GM19023 (cell line): Measurements from ENCODE around the gene NCBP3.
"Not testable (repeated sequence)": the region's sequence is repeated elsewhere in the genome, so short reads cannot be mapped to it uniquely, and the experiment has no call there.

Experiments
- ATAC-seq: cut with Tn5 transposase; IDR thresholded peaks from one replicate; pipeline ENCODE4 v1.9.1; 2021; ENCODE audit warnings: mild to moderate bottlenecking, moderate library complexity; ENCODE audit not compliant: unreplicated experiment

Gene NCBP3

DNA sequence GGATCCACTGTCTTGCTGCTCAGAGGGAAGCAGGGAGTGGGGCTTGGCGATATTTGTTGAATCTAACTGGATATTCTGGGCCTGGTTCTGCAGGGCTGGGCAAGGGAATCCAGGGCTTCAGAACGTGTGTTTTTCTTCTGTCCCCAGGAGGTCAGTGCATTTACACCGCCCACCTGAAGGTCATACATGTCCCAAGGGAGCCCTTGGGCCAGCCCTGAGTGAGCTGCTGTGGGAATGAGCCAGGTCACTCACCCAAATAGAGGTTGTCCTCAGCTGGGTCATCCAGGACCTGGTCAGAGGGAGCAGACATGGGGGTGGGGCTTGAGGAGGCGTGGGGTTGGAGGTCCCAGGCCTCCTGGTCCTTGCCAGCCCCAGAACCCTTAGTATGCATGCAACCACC, 36.2 kb upstream of the NCBP3 start:
- no peak for ATAC-seq

GRCh38 chr17:3880983-3881382, 34.9 kb upstream of the NCBP3 start:
- ATAC-seq, result no peak

DNA sequence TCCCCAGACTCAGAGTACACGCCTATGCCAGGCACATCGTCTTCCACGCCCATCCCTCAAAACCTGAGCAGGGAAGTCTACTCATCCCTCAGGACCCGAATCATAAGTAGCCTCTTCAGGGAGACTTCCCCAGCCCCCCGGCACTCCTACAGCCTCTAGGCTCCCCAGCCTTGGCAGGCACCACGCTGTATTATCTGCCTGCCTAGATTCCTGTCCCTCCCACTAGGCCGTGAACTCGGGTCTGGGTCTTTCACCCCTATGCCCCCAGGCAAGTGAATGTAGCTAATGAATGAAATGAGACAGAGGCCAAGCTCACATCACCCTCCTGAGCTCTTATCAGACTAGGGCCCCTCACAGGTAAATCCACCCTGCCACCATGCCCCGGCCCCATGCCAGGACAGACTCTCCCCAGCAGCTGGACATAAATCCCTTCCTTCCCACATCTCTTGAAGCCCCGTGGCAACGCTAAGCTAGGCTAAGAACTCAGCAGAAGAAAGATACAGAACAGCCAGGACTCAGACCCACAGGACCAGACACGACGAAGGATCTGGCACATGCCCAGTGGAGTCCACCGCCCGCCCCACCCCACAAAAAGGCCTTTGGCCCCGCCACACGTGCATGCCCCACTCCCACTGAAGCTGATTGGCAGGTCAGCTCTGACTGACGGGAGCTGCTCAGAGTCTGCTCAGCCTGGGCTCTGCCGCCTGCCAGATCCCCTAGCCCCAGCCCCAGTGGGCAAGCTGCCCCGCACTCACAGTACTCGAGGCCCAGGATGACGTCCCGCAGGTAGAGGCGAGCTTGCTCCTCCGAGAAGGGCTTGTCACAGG, 33.8 kb upstream of the NCBP3 start:
- no peak for ATAC-seq

GRCh38 chr17:3879186-3879585, 33.1 kb upstream of the NCBP3 start:
- ATAC-seq, result no peak

DNA sequence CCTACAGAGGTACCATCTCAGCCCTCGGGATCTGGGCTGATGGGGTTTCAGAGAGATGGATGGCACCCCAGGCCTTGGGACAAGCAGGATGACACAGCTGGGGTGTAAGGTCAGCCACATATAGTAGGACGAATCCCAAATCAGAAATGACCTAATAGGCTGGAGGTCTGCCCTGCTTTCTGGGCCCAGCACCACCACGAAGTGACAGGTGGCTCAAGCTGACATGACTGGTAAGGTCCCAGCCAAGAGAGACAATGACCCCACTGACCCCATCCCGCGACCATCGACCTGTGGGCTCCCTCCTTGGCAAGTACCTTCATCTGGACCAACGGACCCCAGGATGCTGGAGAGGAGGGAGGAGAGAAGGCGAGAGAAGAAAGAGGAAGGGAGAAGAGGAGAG, 31.2 kb upstream of the NCBP3 start:
- ATAC-seq, result no peak

- ATAC-seq, result no peak
Measured at GRCh38 chr17:3875317-3875716, 29.3 kb upstream of the NCBP3 start.

- no peak for ATAC-seq
Measured at GRCh38 chr17:3873862-3874261, 27.8 kb upstream of the NCBP3 start.

DNA sequence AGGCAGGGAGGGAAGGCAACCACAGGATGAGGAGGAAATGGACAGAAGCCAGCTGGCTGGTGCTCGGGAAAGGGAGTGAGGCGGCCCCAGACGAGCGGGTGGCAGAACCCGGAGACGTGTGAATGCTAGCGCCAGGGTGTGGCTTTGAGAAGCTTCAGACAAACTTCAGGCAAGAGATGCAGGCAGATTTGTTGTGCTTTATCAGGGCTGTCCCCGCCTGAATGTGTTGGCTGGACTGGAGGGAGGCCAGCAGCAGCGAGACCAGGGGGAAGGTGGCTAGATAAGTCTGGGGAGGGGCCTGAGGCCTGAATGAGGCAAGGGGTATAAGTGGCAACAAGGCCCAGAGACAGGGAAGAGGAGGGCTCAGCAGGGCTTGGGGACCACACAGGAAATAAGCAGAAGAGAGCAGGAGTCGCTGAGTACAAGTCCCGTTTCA, 24.8 kb upstream of the NCBP3 start:
- no peak for ATAC-seq

DNA sequence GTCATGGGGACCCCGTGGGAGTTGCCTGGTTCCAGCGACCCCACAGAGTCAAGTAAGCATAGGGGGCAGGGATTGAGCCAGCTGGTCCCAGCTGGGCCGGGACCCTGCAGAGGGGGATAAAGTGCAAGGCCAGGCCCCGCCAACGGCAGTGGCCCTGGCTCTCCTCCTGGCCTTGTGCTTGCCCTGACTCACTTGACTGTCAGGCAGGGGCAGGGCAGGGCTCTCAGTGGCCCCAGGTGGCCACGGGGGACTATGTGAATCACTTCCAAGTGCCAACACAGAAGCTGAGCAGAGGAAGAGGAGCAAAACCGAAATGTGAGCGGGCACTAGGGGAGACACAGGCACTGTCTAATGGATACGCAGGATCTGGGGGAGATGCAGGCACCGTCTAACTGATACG, 21.6 kb upstream of the NCBP3 start:
- ATAC-seq, result no peak

GRCh38 chr17:3867106-3867505, 21.1 kb upstream of the NCBP3 start:
- ATAC-seq, result no peak

GRCh38 chr17:3866276-3866675, 20.2 kb upstream of the NCBP3 start:
- ATAC-seq, result no peak

DNA sequence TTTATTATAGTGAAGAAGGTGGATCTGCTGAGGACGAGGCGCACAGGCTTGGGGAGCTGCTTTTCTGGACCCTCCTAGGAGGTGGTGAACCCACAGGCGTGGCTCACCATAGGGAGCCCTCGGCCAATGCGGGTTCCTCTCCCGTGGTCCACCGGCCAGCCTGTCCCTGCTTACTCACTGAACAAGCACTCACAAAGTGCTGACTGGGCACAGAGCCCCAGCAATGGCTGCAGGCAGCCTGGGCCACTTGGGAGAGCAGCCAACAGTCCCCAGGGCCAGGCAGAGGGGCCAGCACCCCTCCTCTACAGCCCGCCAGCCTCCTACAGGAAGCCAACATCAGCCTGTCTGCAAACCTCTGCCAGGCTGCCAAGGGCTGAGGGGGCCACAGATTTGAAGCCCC, 19.1 kb upstream of the NCBP3 start:
- no peak for ATAC-seq

- ATAC-seq, result no peak
Measured at GRCh38 chr17:3864534-3864933, 18.5 kb upstream of the NCBP3 start.

GRCh38 chr17:3861761-3862681, 16.0 kb upstream of the NCBP3 start:
- no peak for ATAC-seq

- no peak for ATAC-seq
Measured at GRCh38 chr17:3860939-3861700, 15.1 kb upstream of the NCBP3 start.

- no peak for ATAC-seq
Measured at GRCh38 chr17:3859940-3860339, 13.9 kb upstream of the NCBP3 start.

- no peak for ATAC-seq
Measured at GRCh38 chr17:3857261-3858105, 11.4 kb upstream of the NCBP3 start.

DNA sequence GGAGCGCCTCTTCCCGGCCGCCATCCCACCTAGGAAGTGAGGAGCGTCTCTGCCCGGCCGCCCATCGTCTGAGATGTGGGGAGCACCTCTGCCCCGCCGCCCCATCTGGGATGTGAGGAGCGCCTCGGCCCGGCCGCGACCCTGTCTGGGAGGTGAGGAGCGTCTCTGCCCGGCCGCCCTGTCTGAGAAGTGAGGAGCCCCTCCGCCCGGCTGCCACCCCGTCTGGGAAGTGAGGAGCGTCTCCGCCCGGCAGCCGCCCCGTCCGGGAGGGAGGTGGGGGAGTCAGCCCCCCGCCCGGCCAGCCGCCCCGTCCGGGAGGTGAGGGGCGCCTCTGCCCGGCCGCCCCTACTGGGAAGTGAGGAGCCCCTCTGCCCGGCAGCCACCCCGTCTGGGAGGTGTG, 8.2 kb upstream of the NCBP3 start:
- not testable (repeated sequence) for ATAC-seq

DNA sequence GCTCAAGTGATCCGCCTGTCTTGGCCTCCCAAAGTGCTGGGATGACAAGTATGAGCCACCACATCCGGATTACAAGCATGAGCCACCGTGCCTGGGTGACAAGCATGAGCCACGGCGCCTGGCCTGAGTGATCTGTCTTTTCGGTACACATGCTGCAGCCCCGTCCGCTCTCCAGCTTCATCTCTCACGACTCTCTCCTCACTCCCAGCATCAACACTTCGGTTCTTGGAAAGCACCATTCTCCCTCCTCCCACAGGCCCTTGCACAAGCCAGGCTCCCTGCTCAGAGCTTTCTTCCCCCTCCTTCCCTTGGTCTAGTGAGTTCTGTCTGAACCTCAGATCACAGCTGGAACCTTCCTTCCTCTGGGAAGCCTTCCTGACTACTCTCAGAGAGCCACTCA, 6.5 kb upstream of the NCBP3 start:
- ATAC-seq, result no peak

- ATAC-seq, result no peak
Measured at GRCh38 chr17:3851461-3852100, 5.5 kb upstream of the NCBP3 start.
